PFSK-1 (cell line): ENCODE results near the gene PROM1.

ENCODE experiments used
- FOXP2 ChIP-seq: optimal IDR thresholded peaks from 2 replicates; pipeline ENCODE3; 2011; ENCODE audit warnings: borderline replicate concordance, control low read depth, inconsistent platforms; ENCODE audit not compliant: insufficient read depth; ENCODE audit errors: extremely low read length, extremely low read depth
- POLR2AphosphoS5 ChIP-seq: IDR thresholded peaks from 2 replicates; pipeline ENCODE4 v1.6.1; 2012; ENCODE audit warnings: low read depth, mild to moderate bottlenecking, control low read depth, low read length, moderate library complexity
- REST ChIP-seq, 2 experiments: IDR thresholded peaks; 2 replicates each; pipeline versions ENCODE4 v1.6.1 to v1.8.0; 2011 to 2012; ENCODE audit warnings: low read depth in 2 of 2, low read length in 2 of 2, control low read depth in 1 of 2, inconsistent platforms in 1 of 2, mild to moderate bottlenecking in 1 of 2, moderate library complexity in 1 of 2; ENCODE audit not compliant: insufficient read depth in 1 of 2
- SIN3A ChIP-seq: IDR thresholded peaks from 2 replicates; pipeline ENCODE4 v1.6.1; 2012; ENCODE audit warnings: mild to moderate bottlenecking, low read length, moderate library complexity, borderline replicate concordance; ENCODE audit not compliant: insufficient read depth
- TAF1 ChIP-seq: IDR thresholded peaks from 2 replicates; pipeline ENCODE4 v1.6.1; 2012; ENCODE audit warnings: low read length, control low read depth, borderline replicate concordance; ENCODE audit not compliant: insufficient read depth

Gene PROM1

GRCh38 chr4:15964159-15964558, 119.7 kb downstream of the PROM1 start:
- no peak for TF ChIP-seq TAF1
- no peak for TF ChIP-seq FOXP2
- TF ChIP-seq POLR2AphosphoS5, result no peak
- no peak for TF ChIP-seq REST (IDR thresholded peaks at IDR 0.05; ENCODE audit: insufficient read depth in 1 of 2, low read depth in 2 of 2, low read length in 2 of 2)
- TF ChIP-seq SIN3A, result no peak

- TF ChIP-seq REST (IDR thresholded peaks at IDR 0.05; ENCODE audit: insufficient read depth in 1 of 2, low read depth in 2 of 2, low read length in 2 of 2) (no peak), POLR2AphosphoS5 (no peak), TAF1 (no peak), SIN3A (no peak), FOXP2 (no peak)
Observed at GRCh38 chr4:15963576-15963975, 120.2 kb downstream of the PROM1 start.

GRCh38 chr4:15963001-15963451, 120.8 kb downstream of the PROM1 start, which contains the start of gene FGFBP2:
FGFBP2 (minus strand) TSS chr4:15963175; CDS start chr4:15963129, 46 bp downstream.
- TF ChIP-seq REST (IDR thresholded peaks at IDR 0.05; ENCODE audit: insufficient read depth in 1 of 2, low read depth in 2 of 2, low read length in 2 of 2) (no peak), POLR2AphosphoS5 (no peak), SIN3A (no peak), TAF1 (no peak), FOXP2 (no peak)

GRCh38 chr4:15961781-15962510, 121.9 kb downstream of the PROM1 start:
- no peak for TF ChIP-seq TAF1
- no peak for TF ChIP-seq REST (IDR thresholded peaks at IDR 0.05; ENCODE audit: insufficient read depth in 1 of 2, low read depth in 2 of 2, low read length in 2 of 2)
- TF ChIP-seq POLR2AphosphoS5, result no peak
- TF ChIP-seq SIN3A, result no peak
- TF ChIP-seq FOXP2, result no peak
